Endodermal cell (in vitro differentiated cells): ENCODE results near the gene BEAN1. TPM values are rescaled to one million over a fixed set of nuclear protein-coding genes. Genes with fewer than 3 reads are reported as not detected.
A peak's percentile ranks its signal among the peaks of the same experiment; 100 is the strongest.
"Not testable (repeated sequence)": the region's sequence is repeated elsewhere in the genome, so short reads cannot be mapped to it uniquely, and the experiment has no call there.

ENCODE experiments used
- DNase-seq: peaks from one replicate; pipeline ENCODE4 v3.0.0-alpha.2; 2017
- H3K27ac ChIP-seq: 2 replicates; pipeline ENCODE4 v1.5.1; 2013; ENCODE audit warnings: mild to moderate bottlenecking, low read depth, low read length, moderate library complexity
- H3K27me3 ChIP-seq: 2 replicates; pipeline ENCODE4 v1.6.1; 2013; ENCODE audit warnings: mild to moderate bottlenecking, low read length, moderate library complexity; ENCODE audit not compliant: insufficient read depth, control insufficient read depth, poor library complexity, severe bottlenecking
- H3K36me3 ChIP-seq: 2 replicates; pipeline ENCODE4 v1.7.0; 2013; ENCODE audit warnings: mild to moderate bottlenecking, low read length, moderate library complexity; ENCODE audit not compliant: control insufficient read depth, insufficient read depth
- H3K4me1 ChIP-seq: one replicate; pipeline ENCODE4 v1.7.0; 2013; ENCODE audit warnings: low read length; ENCODE audit not compliant: control insufficient read depth, insufficient read depth
- H3K4me3 ChIP-seq: 2 replicates; pipeline ENCODE4 v1.5.1; 2013; ENCODE audit warnings: mild to moderate bottlenecking, low read length, moderate library complexity
- H3K9ac ChIP-seq: 2 replicates; pipeline ENCODE4 v1.6.1; 2013; ENCODE audit warnings: mild to moderate bottlenecking, low read length, moderate library complexity; ENCODE audit not compliant: poor library complexity, severe bottlenecking; ENCODE audit errors: extremely low read depth
- H3K9me3 ChIP-seq: 2 replicates; pipeline ENCODE4 v1.6.1; 2013; ENCODE audit warnings: mild to moderate bottlenecking, low read length, moderate library complexity; ENCODE audit not compliant: control insufficient read depth
- H3K27ac Mint-ChIP-seq: 2 replicates; pipeline ENCODE4 v1.8.0; 2020; ENCODE audit warnings: mixed read lengths
- H3K27me3 Mint-ChIP-seq: 2 replicates; pipeline ENCODE4 v1.8.0; 2021; ENCODE audit warnings: mild to moderate bottlenecking, mixed read lengths; ENCODE audit not compliant: insufficient read depth
- H3K36me3 Mint-ChIP-seq: 2 replicates; pipeline ENCODE4 v1.8.0; 2020; ENCODE audit warnings: low read depth, mixed read lengths
- H3K4me1 Mint-ChIP-seq: 2 replicates; pipeline ENCODE4 v1.8.0; 2020; ENCODE audit warnings: mixed read lengths
- H3K4me3 Mint-ChIP-seq: 2 replicates; pipeline ENCODE4 v1.8.0; 2020; ENCODE audit warnings: mild to moderate bottlenecking, moderate library complexity, mixed read lengths
- H3K9me3 Mint-ChIP-seq: 2 replicates; pipeline ENCODE4 v1.8.0; 2020; ENCODE audit warnings: mild to moderate bottlenecking, mixed read lengths
- CTCF ChIP-seq: fragments of 200-600 bp; sonication (generic); conservative IDR thresholded peaks from 2 replicates; pipeline ENCODE4 v1.5.0; 2021; ENCODE audit warnings: antibody characterized with exemption, mild to moderate bottlenecking
- WGBS, 2 experiments: methylation state at CpG; one replicate each; pipeline versions ENCODE4 v1.1.5 to v1.1.7; 2013; ENCODE audit warnings: missing lambda C conversion rate in 2 of 2, mixed read lengths in 1 of 2; ENCODE audit not compliant: insufficient coverage in 1 of 2, insufficient read length in 1 of 2; 5-methylcytosine and 5-hydroxymethylcytosine counted together
- total RNA-seq, 2 donors: library from RNA; stranded (reverse); fragmentation: NEBNext Ultra II Directional in 1 of 2; extraction: Animal tissue kit (Norgen Biotek cat#: 25700) in 1 of 2; gene quantifications; 2 replicates in 1 of 2; 3 replicates in 1 of 2; pipeline ENCODE4 v1.2.1, GENCODE V29; 2021

The BEAN1 gene
- total RNA-seq, 2 donors from 2014 or later, result 0.18 TPM; not detected in 1

GRCh38 chr16:66459878-66460277, 32.8 kb downstream of the BEAN1 start:
- Mint-ChIP-seq H3K4me1 (no peaks in the 10 kb centered on the region), H3K4me3 (no peak overlapping the region), H3K9me3 (no peaks in the 10 kb centered on the region), H3K27me3 (peaks cover 46% of the 10 kb centered on the region), H3K36me3 (no peaks in the 10 kb centered on the region), H3K27ac (no peak overlapping the region)
- Histone ChIP-seq H3K27ac (no peak overlapping the region), H3K27me3 (peaks cover 6% of the 10 kb centered on the region), H3K9me3 (no peaks in the 10 kb centered on the region), H3K9ac (no peak overlapping the region), H3K36me3 (no peaks in the 10 kb centered on the region), H3K4me1 (no peaks in the 10 kb centered on the region), H3K4me3 (no peak overlapping the region)
- DNase-seq, result peak; percentile 90
- WGBS, 2 experiments, result 73 to 80% methylated on average over 1 to 5 of the region's 5 CpGs
- no peak for TF ChIP-seq CTCF

- no peak for TF ChIP-seq CTCF
- no peak overlapping the region for H3K27ac ChIP-seq
- no peaks in the 10 kb centered on the region for H3K4me1 ChIP-seq
- no peak overlapping the region for H3K9ac ChIP-seq
- H3K27me3 ChIP-seq, result peaks cover 6% of the 10 kb centered on the region
- no peak overlapping the region for H3K4me3 ChIP-seq
- peak; percentile 5 for DNase-seq
- Mint-ChIP-seq H3K27me3 (peaks cover 49% of the 10 kb centered on the region), H3K27ac (no peak overlapping the region), H3K36me3 (no peaks in the 10 kb centered on the region), H3K4me3 (no peak overlapping the region), H3K9me3 (no peaks in the 10 kb centered on the region), H3K4me1 (no peaks in the 10 kb centered on the region)
- WGBS, 2 experiments, result 81 to 83% methylated on average over 1 of the region's 1 CpG
- no peaks in the 10 kb centered on the region for H3K36me3 ChIP-seq
- H3K9me3 ChIP-seq, result no peaks in the 10 kb centered on the region
These were observed 33.6 kb downstream of the BEAN1 start for GRCh38 chr16:66460703-66461102.

DNA sequence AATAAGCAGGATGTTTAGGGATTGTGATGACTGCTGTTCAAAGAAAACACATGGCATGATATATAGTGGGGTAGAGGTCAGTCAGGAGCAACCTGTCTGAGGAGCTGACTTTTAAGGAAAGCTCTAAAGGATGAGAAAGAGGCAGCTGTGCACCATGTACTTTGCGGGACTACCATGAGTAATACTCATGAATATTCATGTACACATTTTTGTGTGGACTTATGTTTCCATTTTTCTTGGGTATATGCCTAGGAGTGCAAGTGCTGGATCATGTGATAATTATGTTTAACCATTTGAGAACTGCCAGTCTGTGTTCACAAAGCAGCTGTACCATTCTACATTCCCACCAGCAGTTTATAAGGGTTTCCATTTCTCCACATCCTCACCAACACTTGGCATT, 35.8 kb downstream of the BEAN1 start:
- WGBS, 2 experiments, result 86% methylated on average over 1 of the region's 1 CpG; no CpG with 5 or more reads in 1 of the 2 experiments
- H3K4me1 ChIP-seq, result no peaks in the 10 kb centered on the region
- no peak overlapping the region for H3K4me3 ChIP-seq
- no peak overlapping the region for H3K27ac ChIP-seq
- no peak overlapping the region for H3K4me3 Mint-ChIP-seq
- H3K27me3 Mint-ChIP-seq, result peaks cover 46% of the 10 kb centered on the region
- H3K9ac ChIP-seq, result no peak overlapping the region
- TF ChIP-seq CTCF, result no peak
- H3K4me1 Mint-ChIP-seq, result peaks cover 8% of the 10 kb centered on the region
- no peaks in the 10 kb centered on the region for H3K36me3 Mint-ChIP-seq
- H3K9me3 Mint-ChIP-seq, result no peaks in the 10 kb centered on the region
- no peaks in the 10 kb centered on the region for H3K36me3 ChIP-seq
- peaks cover 9% of the 10 kb centered on the region for H3K27me3 ChIP-seq
- H3K9me3 ChIP-seq, result no peaks in the 10 kb centered on the region
- no peak overlapping the region for H3K27ac Mint-ChIP-seq
- no peak for DNase-seq

GRCh38 chr16:66465946-66466345, 38.9 kb downstream of the BEAN1 start:
- not testable (repeated sequence) for H3K9me3 ChIP-seq, H3K4me1 ChIP-seq, H3K9me3 Mint-ChIP-seq, H3K27ac ChIP-seq, H3K4me3 Mint-ChIP-seq, H3K4me3 ChIP-seq, H3K9ac ChIP-seq, H3K36me3 Mint-ChIP-seq, H3K27ac Mint-ChIP-seq, H3K4me1 Mint-ChIP-seq, H3K36me3 ChIP-seq
- H3K27me3 ChIP-seq, result peaks cover 20% of the 10 kb centered on the region
- H3K27me3 Mint-ChIP-seq, result peaks cover 61% of the 10 kb centered on the region
- WGBS, 2 experiments, result 83 to 93% methylated on average over 1 to 6 of the region's 6 CpGs
- DNase-seq, result peak; percentile 13

GRCh38 chr16:66466636-66467035, 39.5 kb downstream of the BEAN1 start:
- H3K9me3 Mint-ChIP-seq, H3K27ac ChIP-seq, H3K4me3 ChIP-seq, H3K27ac Mint-ChIP-seq, H3K9me3 ChIP-seq, H3K4me1 ChIP-seq, H3K9ac ChIP-seq, H3K36me3 Mint-ChIP-seq, H3K4me3 Mint-ChIP-seq, H3K36me3 ChIP-seq, H3K4me1 Mint-ChIP-seq: not testable (repeated sequence)
- peak; percentile 16 for DNase-seq
- peaks cover 20% of the 10 kb centered on the region for H3K27me3 ChIP-seq
- WGBS, 2 experiments, result 94 to 96% methylated on average over 4 to 6 of the region's 6 CpGs
- peaks cover 62% of the 10 kb centered on the region for H3K27me3 Mint-ChIP-seq
